GM11168 (cell line): ENCODE results near the gene PROSER2.
"Not testable (repeated sequence)": the region's sequence is repeated elsewhere in the genome, so short reads cannot be mapped to it uniquely, and the experiment has no call there.

Experiments used
- in situ Hi-C: fragments of 300-500 bp; cut with MboI; formaldehyde crosslinking; loops from one replicate; pipeline ENCODE4 v1.12.0; 2022; ENCODE audit warnings: low sequenced_read_pairs; ENCODE audit not compliant: unreplicated experiment

The PROSER2 gene

DNA sequence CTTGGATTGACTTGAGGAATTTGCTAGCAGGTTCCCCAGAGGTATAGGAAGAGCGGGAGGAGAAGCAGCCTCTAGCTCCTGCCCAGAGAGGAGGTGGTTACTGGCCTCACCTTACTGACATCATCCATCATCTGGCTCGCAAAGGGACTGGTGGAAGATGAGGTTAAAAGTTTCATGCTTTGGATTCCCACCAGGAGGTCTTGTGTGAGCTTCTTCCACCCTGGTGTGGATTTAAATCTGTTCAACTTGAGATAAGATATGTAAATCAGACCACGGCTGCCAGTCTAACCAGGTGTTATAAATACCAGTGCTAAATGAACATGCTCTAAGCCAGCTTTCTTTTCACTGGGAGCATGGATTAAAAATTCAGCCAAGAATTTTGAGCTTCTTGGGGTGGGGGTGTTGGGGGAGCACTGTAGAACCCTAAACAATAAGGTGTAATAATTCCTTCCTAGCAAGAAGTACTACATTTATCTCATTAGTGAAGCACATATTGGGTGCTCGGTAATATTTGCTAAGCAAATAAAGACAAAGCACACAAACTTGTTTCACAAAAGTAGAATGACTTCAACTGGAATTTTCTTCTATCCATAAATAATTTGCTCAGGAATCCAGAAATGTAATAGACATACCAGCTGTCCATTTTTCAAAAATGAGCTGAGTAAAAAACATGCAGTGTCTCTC lies 7.8 kb downstream of the PROSER2 start:
- in situ Hi-C loops = no loop called here

DNA sequence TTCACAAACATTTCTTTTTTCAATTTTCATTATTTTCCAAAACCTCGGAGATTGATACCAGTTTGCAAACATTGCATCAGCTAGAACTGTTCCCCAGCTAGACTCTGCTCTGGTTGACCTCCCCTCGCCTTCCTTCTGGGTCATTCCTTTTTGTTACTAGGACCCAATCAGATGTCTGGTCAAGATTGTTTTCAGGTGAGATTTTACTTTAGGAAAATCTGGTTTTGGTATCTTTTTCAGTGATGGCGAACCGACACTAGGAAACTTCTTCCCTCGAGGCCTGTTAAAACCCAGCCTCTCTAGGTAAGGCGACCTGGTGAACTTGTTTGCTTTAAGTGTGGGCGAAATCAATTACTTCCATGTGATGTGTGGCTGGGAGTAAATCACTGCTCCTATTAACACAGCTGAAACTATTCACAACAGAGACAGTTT lies 8.4 kb downstream of the PROSER2 start:
- in situ Hi-C loops = no loop called here

DNA sequence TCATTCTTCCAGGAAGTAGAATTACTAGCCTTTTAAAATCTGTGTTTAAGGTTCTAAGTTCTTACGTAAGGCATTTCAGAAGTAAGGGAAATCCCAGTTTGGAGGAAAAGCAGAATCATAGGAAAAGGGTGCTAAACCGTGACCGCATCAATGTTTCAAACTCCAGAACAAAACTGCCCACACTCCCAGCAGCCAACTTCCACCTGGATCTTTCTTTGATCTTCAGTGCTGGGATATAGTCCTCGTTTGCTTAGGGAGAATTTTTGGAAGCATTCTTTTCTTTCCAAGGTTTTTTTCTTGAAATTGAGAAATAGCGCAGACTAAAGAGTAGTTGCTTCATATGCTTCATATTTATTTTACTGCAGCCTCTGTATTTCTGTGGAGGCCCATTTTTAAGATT lies 8.9 kb downstream of the PROSER2 start:
- in situ Hi-C loops = no loop called here

DNA sequence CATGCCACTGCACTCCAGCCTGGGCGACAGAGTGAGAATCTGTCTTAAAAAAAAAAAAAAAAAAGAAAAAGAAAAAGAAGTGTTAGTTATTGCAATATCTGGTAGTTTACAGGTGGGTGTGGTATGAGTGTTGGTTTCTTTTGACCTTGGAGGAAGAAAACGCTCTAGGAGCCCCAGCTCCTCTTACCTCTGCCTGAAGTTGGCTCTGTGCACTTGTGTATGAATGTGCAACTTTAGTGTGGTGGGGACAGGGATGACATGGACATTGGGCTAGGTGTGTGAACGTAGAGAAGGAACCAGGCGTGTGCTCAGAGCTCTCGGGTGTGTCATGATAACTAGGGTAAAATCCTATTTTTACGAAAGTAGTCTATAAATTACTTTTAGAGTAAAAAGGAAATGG lies 11.9 kb downstream of the PROSER2 start:
- in situ Hi-C loops = no loop called here

DNA sequence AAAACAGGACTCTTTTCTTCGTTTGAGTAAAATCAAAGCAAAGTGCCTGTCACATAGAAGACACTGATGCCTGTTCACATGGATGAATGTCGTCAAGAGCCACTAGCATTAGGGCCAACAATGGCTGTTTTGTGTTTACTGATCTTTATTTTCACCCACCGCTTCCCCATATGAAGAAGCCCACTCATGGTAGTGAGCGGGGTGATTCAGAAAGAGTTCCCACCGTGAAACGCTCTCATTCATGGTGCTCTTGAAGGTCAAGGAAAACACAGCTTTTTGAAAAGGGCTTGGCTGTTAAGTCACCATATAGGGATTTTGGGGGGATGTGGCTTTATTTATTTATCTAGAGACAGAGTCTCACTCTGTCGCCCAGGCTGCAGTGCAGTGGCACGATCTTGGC lies 12.5 kb downstream of the PROSER2 start:
- in situ Hi-C loops = no loop called here

DNA sequence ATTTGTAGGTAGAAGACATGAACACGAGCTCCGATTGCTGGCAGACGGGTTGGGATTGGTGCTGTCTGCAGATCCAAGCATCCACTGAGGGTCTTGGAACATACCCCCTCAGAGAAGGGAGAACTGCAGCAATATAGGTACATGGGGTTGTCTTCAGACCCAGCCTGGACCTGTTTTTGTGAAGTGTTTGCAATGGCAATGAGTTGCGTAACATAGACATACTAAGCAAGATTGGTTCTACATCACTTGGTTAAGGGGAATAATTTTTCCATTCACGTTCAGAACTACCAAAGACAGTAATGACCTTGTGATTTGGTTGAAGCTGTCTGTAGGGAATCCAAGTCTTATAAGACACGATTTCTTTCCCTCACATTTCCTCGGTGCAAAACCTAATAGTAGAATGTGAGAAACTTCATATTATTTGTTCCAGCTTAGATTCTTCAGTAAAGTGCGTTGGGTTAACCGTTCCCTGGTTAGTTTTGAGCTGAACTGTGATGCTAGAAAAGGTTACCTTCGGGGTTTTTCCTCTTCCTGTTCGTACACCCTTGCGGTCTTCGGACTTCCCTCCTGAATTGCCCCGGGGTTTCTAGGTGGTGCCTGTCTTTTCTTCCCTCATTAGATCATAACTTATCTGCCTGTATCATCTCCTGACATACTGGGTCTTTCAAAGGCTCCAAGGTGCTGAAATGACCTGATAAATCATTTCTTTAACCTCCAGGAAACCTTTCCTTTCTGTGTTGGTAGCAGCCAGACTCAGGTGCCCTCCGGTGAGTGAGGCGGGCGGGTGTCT lies 14.4 kb downstream of the PROSER2 start:
- in situ Hi-C loops = no loop called here

DNA sequence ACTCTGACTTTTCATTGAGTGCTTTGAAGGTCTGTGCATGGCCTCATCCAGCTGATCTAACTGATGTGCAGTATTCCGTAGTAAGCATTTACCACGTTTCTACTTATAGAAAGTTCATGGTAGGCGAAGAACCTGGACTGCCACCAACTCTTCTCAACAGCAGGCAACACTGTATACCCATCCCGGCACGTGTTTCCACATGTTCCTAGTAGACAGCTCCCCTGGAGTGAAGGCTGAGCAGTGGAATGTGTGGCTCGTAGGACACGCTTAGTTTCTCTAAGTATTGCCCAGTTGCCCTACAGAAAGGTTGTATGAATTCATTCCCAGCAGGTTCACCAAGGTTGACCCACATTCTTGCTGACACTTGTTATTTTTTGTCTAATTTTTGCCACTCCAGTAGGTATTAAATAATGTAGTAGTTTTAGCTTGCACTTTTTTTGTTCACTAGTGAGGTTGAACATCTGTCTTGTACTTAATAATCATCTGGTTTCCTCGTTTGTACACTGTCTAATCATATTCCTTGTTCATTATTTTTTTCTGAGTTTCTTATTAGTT lies 15.2 kb downstream of the PROSER2 start:
- in situ Hi-C loops = no loop called here

DNA sequence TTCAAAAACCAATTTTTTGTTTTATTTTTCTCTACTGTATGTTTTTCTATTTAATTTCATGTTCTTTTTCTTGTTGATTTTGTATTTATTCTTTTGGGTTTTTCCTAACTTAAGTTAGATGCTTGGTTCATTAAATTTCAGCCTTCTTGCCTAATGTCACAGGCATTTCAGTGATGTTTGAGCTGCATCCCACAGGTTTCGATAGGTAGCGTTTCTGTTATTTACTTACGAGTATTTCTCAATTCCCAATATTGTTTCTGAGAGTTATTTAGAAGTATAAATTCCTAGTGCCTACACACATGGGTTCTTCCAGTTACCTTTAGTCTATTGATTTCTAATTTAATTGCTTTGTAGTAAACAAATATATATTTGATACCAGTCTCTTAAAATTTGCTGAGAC lies 18.2 kb downstream of the PROSER2 start:
- in situ Hi-C loops = no loop called here

DNA sequence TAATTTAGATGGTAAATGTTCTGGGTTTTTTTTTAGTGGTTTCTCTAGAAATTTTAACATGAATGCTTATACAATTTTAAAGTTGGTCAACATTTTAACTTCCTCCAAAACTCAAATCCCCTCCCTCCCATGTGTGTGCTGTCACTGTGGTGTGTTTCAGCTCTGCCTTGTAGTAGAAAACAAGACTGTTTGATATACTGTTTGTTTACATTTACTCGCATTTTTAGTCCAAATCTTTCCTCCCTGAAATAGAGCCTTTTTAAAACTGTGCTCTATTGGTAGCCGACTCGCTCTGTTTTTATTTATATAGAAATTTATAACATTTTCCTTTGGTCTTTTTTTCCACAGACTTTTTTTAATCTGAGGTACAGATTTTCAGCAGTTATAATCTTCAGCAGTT lies 19.3 kb downstream of the PROSER2 start:
- in situ Hi-C loops = no loop called here

DNA sequence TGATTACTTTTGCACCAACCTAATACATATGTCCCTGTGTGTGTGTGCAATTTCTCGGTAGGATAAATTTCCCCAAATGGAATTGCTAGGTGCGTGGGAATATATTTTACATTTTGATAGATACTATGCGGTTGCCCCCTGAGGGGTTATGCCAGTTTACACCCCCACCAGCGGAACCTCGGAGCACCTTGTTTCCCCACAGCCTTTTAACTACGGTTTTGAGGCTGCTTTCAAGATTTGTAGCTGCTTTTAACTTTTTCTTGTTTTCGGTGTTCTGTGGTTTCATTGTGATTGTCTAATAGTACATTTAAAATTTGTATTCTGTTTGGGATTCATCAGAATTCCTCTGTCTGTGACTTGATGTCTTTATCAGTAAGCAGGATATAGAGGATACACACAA lies 22.0 kb downstream of the PROSER2 start:
- in situ Hi-C loops = no loop called here

DNA sequence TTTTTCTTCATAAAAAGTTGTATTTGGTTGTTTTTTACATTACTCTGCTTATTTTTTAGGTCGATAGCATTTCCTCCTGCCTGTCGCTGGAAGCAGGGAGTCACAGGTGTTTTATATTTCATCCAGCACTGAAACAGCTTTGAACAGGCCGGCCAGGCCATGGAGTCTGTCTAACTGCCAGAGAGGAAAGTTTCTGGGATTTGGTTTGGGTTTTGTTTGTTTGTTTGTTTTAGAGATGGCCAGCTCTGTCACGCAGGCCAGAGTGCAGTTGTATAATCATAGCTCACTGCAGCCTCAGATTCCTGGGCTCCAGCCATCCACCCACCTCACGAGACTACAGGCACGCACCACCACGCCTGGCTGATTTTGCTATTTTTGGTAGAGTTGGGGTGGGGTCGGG lies 23.4 kb downstream of the PROSER2 start:
- in situ Hi-C loops = no loop called here

DNA sequence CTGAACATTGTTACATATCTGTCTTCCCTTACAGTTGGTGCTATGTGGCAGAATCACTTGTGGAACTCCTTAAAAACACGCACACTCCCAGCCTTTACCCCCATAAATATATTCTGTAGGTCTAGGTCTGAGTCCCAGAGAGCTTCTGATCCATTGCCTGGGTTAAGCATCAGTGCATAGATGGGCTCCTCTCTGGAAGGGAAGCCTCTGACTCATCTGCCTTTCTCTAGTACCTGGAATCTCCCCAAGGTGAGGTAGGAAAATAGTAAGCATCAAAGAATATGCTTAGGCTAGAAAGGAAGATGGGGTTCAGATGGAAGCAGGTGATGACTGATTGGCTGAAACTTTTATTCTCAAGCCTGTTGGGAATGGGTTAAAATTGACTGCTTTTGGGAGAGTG lies 26.1 kb downstream of the PROSER2 start:
- in situ Hi-C loops = no loop called here

DNA sequence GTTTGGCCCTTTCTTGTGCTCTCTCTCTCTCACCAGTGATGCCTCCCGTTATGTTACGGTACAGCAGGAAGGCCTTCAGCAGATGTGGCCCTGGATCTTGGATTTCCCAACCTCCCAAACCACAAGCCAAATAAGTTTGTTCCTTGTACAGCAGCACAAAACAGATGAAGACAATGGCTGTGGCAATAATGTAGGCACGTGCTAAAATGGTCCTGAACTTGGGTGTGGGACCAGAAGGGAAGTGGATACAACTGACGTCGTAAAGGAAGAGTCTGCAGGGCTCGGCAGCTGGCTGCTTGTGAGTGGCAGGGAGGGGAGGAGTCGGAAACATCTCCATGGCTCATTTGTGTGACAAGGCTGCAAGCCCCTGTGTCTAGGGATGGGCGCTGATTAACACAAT lies 26.8 kb downstream of the PROSER2 start:
- in situ Hi-C loops = no loop called here

DNA sequence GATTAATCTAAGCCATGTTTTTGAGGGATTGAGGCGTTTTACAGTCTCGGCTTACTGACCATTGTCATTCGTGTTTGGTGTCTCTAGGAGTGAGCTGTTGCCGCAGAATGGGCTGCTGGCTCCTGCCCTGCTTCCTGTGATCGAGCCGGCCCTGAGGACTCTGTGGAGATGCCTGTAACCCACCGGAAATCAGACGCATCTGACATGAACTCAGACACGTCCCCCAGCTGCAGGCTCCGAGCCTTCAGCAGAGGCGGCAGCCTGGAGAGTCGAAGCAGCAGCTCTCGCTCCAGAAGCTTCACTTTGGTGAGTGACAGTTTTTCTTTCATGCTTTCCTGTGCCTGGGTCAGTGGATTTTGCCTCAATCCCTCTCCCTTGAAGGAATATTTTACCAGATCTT lies 28.8 kb downstream of the PROSER2 start:
- in situ Hi-C loops = no loop called here

DNA sequence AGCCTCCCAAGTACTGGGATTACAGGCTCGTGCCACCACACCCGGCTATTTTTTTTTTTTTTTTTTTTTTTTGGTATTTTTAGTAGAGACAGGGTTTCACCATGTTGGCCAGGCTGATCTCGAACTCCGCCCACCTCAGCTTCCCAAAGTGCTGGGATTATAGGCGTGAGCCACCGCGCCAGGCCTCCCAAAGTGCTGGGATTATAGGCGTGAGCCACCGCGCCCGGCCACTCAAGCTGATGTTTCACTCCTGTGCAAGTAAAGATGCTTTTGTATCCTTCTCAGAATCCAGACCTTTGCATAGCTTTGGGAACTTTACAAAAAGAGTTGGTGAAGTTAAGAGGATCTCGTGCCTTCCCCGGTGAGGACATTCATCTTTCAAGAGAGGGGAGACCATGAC lies 29.5 kb downstream of the PROSER2 start:
- in situ Hi-C loops = not testable (repeated sequence)

DNA sequence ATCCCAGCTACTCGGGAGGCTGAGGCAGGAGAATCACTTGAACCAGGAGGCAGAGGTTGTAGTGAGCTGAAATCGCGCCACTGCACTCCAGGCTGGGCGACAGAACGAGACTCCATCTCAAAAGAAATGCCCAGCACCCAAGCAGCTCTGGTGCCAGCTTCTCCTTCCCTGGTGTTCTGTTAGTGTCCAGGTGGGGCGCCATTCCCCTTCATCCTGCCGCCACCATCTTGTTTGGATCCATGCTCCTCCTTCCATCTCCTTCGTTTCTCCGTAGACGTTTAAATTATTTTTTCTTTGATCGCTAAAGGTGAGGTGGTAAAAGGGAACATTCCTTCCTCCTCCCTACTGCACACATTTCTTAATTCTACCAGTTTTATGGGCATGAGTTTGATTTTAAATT lies 30.3 kb downstream of the PROSER2 start:
- in situ Hi-C loops = no loop called here

DNA sequence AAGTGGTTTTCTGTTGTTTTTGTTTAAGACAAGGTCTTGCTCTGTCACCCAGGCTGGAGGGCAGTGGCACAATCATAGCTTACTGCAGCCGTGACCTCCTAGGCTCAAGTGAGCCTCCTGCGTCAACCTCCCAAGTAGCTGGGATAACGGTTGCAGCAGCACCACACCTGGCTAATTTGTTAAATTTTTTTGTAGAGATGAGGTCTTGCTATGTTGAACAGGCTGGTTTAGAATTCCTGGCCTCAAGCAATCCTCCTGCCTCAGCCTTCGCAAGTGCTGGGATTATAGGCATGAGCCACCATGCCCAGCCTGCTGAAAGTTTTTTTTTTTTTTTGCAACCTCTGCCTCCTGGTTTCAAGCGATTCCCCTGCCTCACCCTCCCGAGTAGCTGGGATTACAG lies 31.1 kb downstream of the PROSER2 start:
- in situ Hi-C loops = no loop called here

DNA sequence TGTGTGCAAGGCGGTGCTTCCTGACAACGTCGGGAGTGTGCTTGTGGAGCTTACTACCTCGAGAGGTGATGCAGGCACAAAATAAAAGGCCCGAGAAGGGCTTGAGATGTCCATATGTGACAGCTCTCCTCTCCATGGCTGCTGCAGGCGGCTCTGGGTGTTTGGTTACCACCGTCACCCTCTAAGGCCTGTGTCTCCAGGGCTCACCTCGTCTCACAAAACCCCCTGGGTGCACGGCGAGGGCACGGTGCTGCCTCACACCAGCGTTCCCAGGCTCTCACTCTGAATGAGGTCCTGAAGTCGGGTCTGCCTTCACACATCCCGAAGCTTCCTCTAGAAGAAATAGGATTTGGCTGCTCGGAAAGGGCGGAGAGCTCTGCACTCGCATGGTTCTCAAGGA lies 32.9 kb downstream of the PROSER2 start:
- in situ Hi-C loops = no loop called here

DNA sequence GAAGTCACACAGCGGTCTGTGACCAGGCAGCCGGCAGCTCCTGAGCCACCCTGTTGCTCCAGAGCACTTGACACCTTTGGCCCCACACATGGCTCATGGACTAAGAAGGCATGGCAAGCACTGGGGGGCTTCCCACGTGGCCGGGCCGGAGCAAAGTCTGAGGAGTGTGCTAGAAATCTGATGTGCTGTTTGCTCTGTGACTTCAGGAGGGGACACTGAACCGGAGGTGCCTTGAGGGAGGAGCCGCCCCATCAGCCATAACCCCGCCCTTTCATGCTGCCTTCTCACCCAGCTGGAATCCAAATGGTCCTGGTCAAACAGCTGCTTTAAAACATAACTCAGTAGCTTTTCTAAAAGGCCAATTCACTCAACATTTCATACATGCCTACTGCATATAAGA lies 33.5 kb downstream of the PROSER2 start:
- in situ Hi-C loops = no loop called here

DNA sequence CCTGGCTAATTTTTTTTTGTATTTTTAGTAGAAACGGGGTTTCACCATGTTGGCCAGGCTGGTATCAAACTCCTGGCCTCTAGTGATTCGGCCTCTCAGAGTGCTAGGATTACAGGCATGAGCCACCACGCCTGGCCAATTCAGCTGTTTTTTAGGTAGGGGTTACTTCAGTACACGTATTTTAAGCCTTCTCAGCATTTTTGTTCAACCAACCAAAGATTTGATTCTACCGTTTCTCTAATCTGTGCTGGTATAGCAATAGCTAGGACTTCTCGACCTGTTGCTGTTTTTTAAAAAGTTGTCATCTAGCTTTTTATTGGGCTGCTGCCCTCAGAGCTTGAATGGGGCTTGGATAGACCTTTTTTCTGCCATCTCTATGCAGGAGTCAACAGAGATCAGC lies 34.9 kb downstream of the PROSER2 start:
- in situ Hi-C loops = no loop called here

DNA sequence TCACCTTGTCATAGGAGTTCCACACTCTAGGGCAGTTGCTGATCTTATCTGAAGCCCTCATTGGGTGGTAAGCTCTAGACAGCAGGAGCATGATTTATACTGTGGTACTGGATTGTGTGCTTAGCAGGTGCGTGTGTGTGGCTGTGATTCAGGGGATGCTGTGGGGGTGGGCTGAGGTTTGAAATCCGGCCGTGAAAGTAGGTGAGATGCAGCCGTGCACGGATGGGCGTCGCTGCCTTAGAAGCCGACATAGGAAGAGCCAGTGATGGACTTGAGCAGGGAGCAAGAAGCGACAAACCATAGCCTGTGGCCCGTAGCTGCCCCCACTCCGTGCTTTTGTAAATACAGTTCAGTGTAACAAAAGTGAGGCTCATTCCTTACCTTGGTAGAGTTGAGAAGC lies 38.2 kb downstream of the PROSER2 start:
- in situ Hi-C loops = no loop called here
